Endodermal cell (in vitro differentiated cells): Measurements from ENCODE around the gene DDX52. TPM values are rescaled to one million over a fixed set of nuclear protein-coding genes. Genes with fewer than 3 reads are reported as not detected.

Experiments
- DNase-seq: peaks from one replicate; pipeline ENCODE4 v3.0.0-alpha.2; 2017
- H3K27ac ChIP-seq: 2 replicates; pipeline ENCODE4 v1.5.1; 2013; ENCODE audit warnings: mild to moderate bottlenecking, low read depth, low read length, moderate library complexity
- H3K27me3 ChIP-seq: 2 replicates; pipeline ENCODE4 v1.6.1; 2013; ENCODE audit warnings: mild to moderate bottlenecking, low read length, moderate library complexity; ENCODE audit not compliant: insufficient read depth, control insufficient read depth, poor library complexity, severe bottlenecking
- H3K36me3 ChIP-seq: 2 replicates; pipeline ENCODE4 v1.7.0; 2013; ENCODE audit warnings: mild to moderate bottlenecking, low read length, moderate library complexity; ENCODE audit not compliant: control insufficient read depth, insufficient read depth
- H3K4me1 ChIP-seq: one replicate; pipeline ENCODE4 v1.7.0; 2013; ENCODE audit warnings: low read length; ENCODE audit not compliant: control insufficient read depth, insufficient read depth
- H3K4me3 ChIP-seq: 2 replicates; pipeline ENCODE4 v1.5.1; 2013; ENCODE audit warnings: mild to moderate bottlenecking, low read length, moderate library complexity
- H3K9ac ChIP-seq: 2 replicates; pipeline ENCODE4 v1.6.1; 2013; ENCODE audit warnings: mild to moderate bottlenecking, low read length, moderate library complexity; ENCODE audit not compliant: poor library complexity, severe bottlenecking; ENCODE audit errors: extremely low read depth
- H3K9me3 ChIP-seq: 2 replicates; pipeline ENCODE4 v1.6.1; 2013; ENCODE audit warnings: mild to moderate bottlenecking, low read length, moderate library complexity; ENCODE audit not compliant: control insufficient read depth
- H3K27ac Mint-ChIP-seq: 2 replicates; pipeline ENCODE4 v1.8.0; 2020; ENCODE audit warnings: mixed read lengths
- H3K27me3 Mint-ChIP-seq: 2 replicates; pipeline ENCODE4 v1.8.0; 2021; ENCODE audit warnings: mild to moderate bottlenecking, mixed read lengths; ENCODE audit not compliant: insufficient read depth
- H3K36me3 Mint-ChIP-seq: 2 replicates; pipeline ENCODE4 v1.8.0; 2020; ENCODE audit warnings: low read depth, mixed read lengths
- H3K4me1 Mint-ChIP-seq: 2 replicates; pipeline ENCODE4 v1.8.0; 2020; ENCODE audit warnings: mixed read lengths
- H3K4me3 Mint-ChIP-seq: 2 replicates; pipeline ENCODE4 v1.8.0; 2020; ENCODE audit warnings: mild to moderate bottlenecking, moderate library complexity, mixed read lengths
- H3K9me3 Mint-ChIP-seq: 2 replicates; pipeline ENCODE4 v1.8.0; 2020; ENCODE audit warnings: mild to moderate bottlenecking, mixed read lengths
- CTCF ChIP-seq: fragments of 200-600 bp; sonication (generic); conservative IDR thresholded peaks from 2 replicates; pipeline ENCODE4 v1.5.0; 2021; ENCODE audit warnings: antibody characterized with exemption, mild to moderate bottlenecking
- WGBS, 2 experiments: methylation state at CpG; one replicate each; pipeline versions ENCODE4 v1.1.5 to v1.1.7; 2013; ENCODE audit warnings: missing lambda C conversion rate in 2 of 2, mixed read lengths in 1 of 2; ENCODE audit not compliant: insufficient coverage in 1 of 2, insufficient read length in 1 of 2; 5-methylcytosine and 5-hydroxymethylcytosine counted together
- total RNA-seq, 2 donors: library from RNA; stranded (reverse); fragmentation: NEBNext Ultra II Directional in 1 of 2; extraction: Animal tissue kit (Norgen Biotek cat#: 25700) in 1 of 2; gene quantifications; 2 replicates in 1 of 2; 3 replicates in 1 of 2; pipeline ENCODE4 v1.2.1, GENCODE V29; 2021

DDX52 gene
- total RNA-seq, 2 donors from 2014 or later: 51.5 to 63.3 TPM

GRCh38 chr17:37609170-37610040, 33.8 kb downstream of the DDX52 start, which contains the start of gene SYNRG:
SYNRG (minus strand) TSS chr17:37609418; CDS start chr17:37609355, 63 bp downstream.
- Histone ChIP-seq H3K4me1 (no peaks in the 10 kb centered on the region), H3K9ac (peak within 1 kb of the TSS; percentile 65), H3K27me3 (no peaks in the 10 kb centered on the region), H3K27ac (peak within 1 kb of the TSS; percentile 95), H3K4me3 (peak within 1 kb of the TSS; percentile 97), H3K36me3 (peaks cover 45% of the 10 kb centered on the region), H3K9me3 (peaks cover 4% of the 10 kb centered on the region)
- TF ChIP-seq CTCF: peak; percentile 66
- Mint-ChIP-seq H3K9me3 (peaks cover 2% of the 10 kb centered on the region), H3K27me3 (no peaks in the 10 kb centered on the region), H3K36me3 (peaks cover 28% of the 10 kb centered on the region), H3K27ac (peak within 1 kb of the TSS; percentile 98), H3K4me1 (no peaks in the 10 kb centered on the region), H3K4me3 (peak within 1 kb of the TSS; percentile 85)
- 4 to 7% methylated on average over 20 to 60 of the region's 60 CpGs for WGBS, 2 experiments
- peak; percentile 100 for DNase-seq

- peak overlapping the region; percentile 85 for H3K4me3 Mint-ChIP-seq
- H3K4me1 Mint-ChIP-seq: no peaks in the 10 kb centered on the region
- WGBS, 2 experiments: 4 to 15% methylated on average over 8 to 26 of the region's 26 CpGs
- Histone ChIP-seq H3K4me3 (peak overlapping the region; percentile 97), H3K27ac (peak overlapping the region; percentile 90), H3K9ac (peak overlapping the region; percentile 65), H3K36me3 (peaks cover 43% of the 10 kb centered on the region), H3K9me3 (peaks cover 12% of the 10 kb centered on the region), H3K27me3 (no peaks in the 10 kb centered on the region), H3K4me1 (no peaks in the 10 kb centered on the region)
- H3K36me3 Mint-ChIP-seq: peaks cover 28% of the 10 kb centered on the region
- no peak for DNase-seq
- no peak for TF ChIP-seq CTCF
- H3K27ac Mint-ChIP-seq: peak overlapping the region; percentile 90
- no peaks in the 10 kb centered on the region for H3K27me3 Mint-ChIP-seq
- peaks cover 5% of the 10 kb centered on the region for H3K9me3 Mint-ChIP-seq
Measured at GRCh38 chr17:37608351-37609169, 34.7 kb downstream of the DDX52 start.

GRCh38 chr17:37607637-37608331, 35.5 kb downstream of the DDX52 start:
- WGBS, 2 experiments: 91 to 95% methylated on average over 20 to 22 of the region's 26 CpGs
- peaks cover 15% of the 10 kb centered on the region for H3K9me3 ChIP-seq
- H3K4me3 ChIP-seq: peak overlapping the region; percentile 97
- H3K27ac Mint-ChIP-seq: no peak overlapping the region
- H3K4me3 Mint-ChIP-seq: peak overlapping the region; percentile 85
- no peak for TF ChIP-seq CTCF
- H3K4me1 ChIP-seq: no peaks in the 10 kb centered on the region
- H3K27ac ChIP-seq: peak overlapping the region; percentile 13
- no peaks in the 10 kb centered on the region for H3K27me3 ChIP-seq
- H3K9me3 Mint-ChIP-seq: peaks cover 5% of the 10 kb centered on the region
- H3K27me3 Mint-ChIP-seq: no peaks in the 10 kb centered on the region
- H3K4me1 Mint-ChIP-seq: no peaks in the 10 kb centered on the region
- H3K36me3 ChIP-seq: peaks cover 39% of the 10 kb centered on the region
- peak overlapping the region; percentile 65 for H3K9ac ChIP-seq
- no peak for DNase-seq
- peaks cover 26% of the 10 kb centered on the region for H3K36me3 Mint-ChIP-seq
